Prostate gland (tissue), 2 donors: ENCODE data around the gene IGLL1.

Source experiments
- CTCF ChIP-seq, 4 experiments: fragments of 200-600 bp in 2 of 4; fragments of 450-650 bp in 2 of 4; sonication (generic) in 2 of 4; IDR thresholded peaks; 1 replicate in 3 of 4; 2 replicates in 1 of 4; pipeline ENCODE4 v1.5.1; 2016 to 2019; ENCODE audit warnings: antibody characterized with exemption in 4 of 4, mild to moderate bottlenecking in 2 of 4, moderate library complexity in 2 of 4
- POLR2A ChIP-seq: fragments of 450-650 bp; IDR thresholded peaks from one replicate; pipeline ENCODE4 v1.6.1; 2016; ENCODE audit warnings: antibody characterized with exemption, mild to moderate bottlenecking
- POLR2AphosphoS5 ChIP-seq: sonication (generic); formaldehyde crosslinking; IDR thresholded peaks from one replicate; pipeline ENCODE4 v1.6.1; 2017; ENCODE audit warnings: antibody characterized with exemption

- TF ChIP-seq POLR2AphosphoS5 (no peak), CTCF (IDR thresholded peaks at IDR 0.05) (no peak), POLR2A (no peak)
Measured at GRCh38 chr22:23534851-23535717, 45.0 kb downstream of the IGLL1 start.
